Activated naive CD8-positive, alpha-beta T cell treated with anti-CD3 and anti-CD28 coated beads, Interleukin-2, amount 10 ng/mL, durations not matched to agents 7 days and 5 days (primary cell): ENCODE data around the gene ARMC3. TPM values are rescaled to one million over a fixed set of nuclear protein-coding genes. Genes with fewer than 3 reads are reported as not detected.
"Not testable (repeated sequence)": the region's sequence is repeated elsewhere in the genome, so short reads cannot be mapped to it uniquely, and the experiment has no call there.

ENCODE experiments used
- ATAC-seq: fragments of 150-1000 bp; cut with Tn5 transposase; one replicate; pipeline ENCODE4 v1.10.0; 2021; ENCODE audit warnings: low read depth, moderate library complexity
- POLR2A ChIA-PET: fragments of 350-600 bp; sonication (Branson Sonifier 250); formaldehyde crosslinking; loops from one replicate; lab custom pipeline; 2021; ENCODE audit warnings: antibody characterized with exemption; lab: Charles Lee
- DNase-seq: peaks from one replicate; pipeline ENCODE4 v3.0.0; 2021
- H3K27ac Mint-ChIP-seq: one replicate; pipeline ENCODE4 v1.8.0; 2022; ENCODE audit warnings: mild to moderate bottlenecking, mixed read lengths
- H3K27me3 Mint-ChIP-seq: one replicate; pipeline ENCODE4 v1.8.0; 2022; ENCODE audit warnings: mild to moderate bottlenecking, moderate library complexity, mixed read lengths
- H3K36me3 Mint-ChIP-seq: one replicate; pipeline ENCODE4 v1.8.0; 2021; ENCODE audit warnings: mild to moderate bottlenecking, mixed read lengths
- H3K4me1 Mint-ChIP-seq: one replicate; pipeline ENCODE4 v1.8.0; 2021; ENCODE audit warnings: mixed read lengths
- H3K4me3 Mint-ChIP-seq: one replicate; pipeline ENCODE4 v1.8.0; 2022; ENCODE audit warnings: mild to moderate bottlenecking, moderate library complexity, mixed read lengths
- H3K9me3 Mint-ChIP-seq: one replicate; pipeline ENCODE4 v1.8.0; 2021; ENCODE audit warnings: mixed read lengths
- total RNA-seq, 2 experiments: library from RNA; stranded (reverse); gene quantifications; one replicate each; pipeline ENCODE4 v1.2.3, GENCODE V29; 2021

Gene ARMC3
- total RNA-seq, 2 experiments from 2014 or later = not detected

GRCh38 chr10:23051278-23051677, 123.4 kb downstream of the ARMC3 start:
- POLR2A ChIA-PET = no interaction called here
- H3K4me1 Mint-ChIP-seq = no peaks in the 10 kb centered on the region
- no peak for ATAC-seq
- H3K27me3 Mint-ChIP-seq = peaks cover 4% of the 10 kb centered on the region
- H3K36me3 Mint-ChIP-seq = no peaks in the 10 kb centered on the region
- H3K4me3 Mint-ChIP-seq = no peak overlapping the region
- no peaks in the 10 kb centered on the region for H3K9me3 Mint-ChIP-seq
- no peak for DNase-seq
- no peak overlapping the region for H3K27ac Mint-ChIP-seq

DNA sequence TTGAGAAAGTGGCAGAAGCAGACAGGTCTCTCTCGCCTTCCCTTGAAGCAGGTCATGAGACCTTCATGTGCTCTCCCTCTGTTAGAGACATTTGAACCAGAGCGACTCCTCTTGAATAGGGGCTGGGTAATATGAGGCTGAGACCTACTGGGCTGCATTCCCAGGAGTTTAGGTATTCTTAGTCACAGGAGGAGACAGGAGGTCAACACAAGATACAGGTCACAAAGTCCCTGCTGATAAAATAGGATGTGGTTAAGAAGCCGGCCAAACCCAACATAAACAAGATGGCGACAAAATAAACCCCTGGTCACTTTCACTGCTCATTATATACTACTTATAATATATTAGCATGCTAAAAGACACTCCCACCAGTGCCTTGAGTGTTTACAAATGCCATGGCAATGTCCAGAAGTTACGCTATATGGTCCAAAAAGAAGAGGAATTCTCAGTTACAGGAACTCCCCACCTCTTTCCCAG, 124.0 kb downstream of the ARMC3 start:
- peaks cover 8% of the 10 kb centered on the region for H3K27me3 Mint-ChIP-seq
- DNase-seq (no peak), ATAC-seq (no peak)
- H3K36me3 Mint-ChIP-seq = no peaks in the 10 kb centered on the region
- H3K27ac Mint-ChIP-seq = no peak overlapping the region
- no peak overlapping the region for H3K4me3 Mint-ChIP-seq
- POLR2A ChIA-PET = no interaction called here
- no peaks in the 10 kb centered on the region for H3K4me1 Mint-ChIP-seq
- H3K9me3 Mint-ChIP-seq = no peaks in the 10 kb centered on the region

GRCh38 chr10:23053036-23053435, 125.2 kb downstream of the ARMC3 start:
- no peaks in the 10 kb centered on the region for H3K36me3 Mint-ChIP-seq
- ATAC-seq (no peak), DNase-seq (no peak)
- POLR2A ChIA-PET = no interaction called here
- no peaks in the 10 kb centered on the region for H3K4me1 Mint-ChIP-seq
- H3K27me3 Mint-ChIP-seq = peaks cover 8% of the 10 kb centered on the region
- H3K27ac Mint-ChIP-seq = no peak overlapping the region
- no peak overlapping the region for H3K4me3 Mint-ChIP-seq
- no peaks in the 10 kb centered on the region for H3K9me3 Mint-ChIP-seq

DNA sequence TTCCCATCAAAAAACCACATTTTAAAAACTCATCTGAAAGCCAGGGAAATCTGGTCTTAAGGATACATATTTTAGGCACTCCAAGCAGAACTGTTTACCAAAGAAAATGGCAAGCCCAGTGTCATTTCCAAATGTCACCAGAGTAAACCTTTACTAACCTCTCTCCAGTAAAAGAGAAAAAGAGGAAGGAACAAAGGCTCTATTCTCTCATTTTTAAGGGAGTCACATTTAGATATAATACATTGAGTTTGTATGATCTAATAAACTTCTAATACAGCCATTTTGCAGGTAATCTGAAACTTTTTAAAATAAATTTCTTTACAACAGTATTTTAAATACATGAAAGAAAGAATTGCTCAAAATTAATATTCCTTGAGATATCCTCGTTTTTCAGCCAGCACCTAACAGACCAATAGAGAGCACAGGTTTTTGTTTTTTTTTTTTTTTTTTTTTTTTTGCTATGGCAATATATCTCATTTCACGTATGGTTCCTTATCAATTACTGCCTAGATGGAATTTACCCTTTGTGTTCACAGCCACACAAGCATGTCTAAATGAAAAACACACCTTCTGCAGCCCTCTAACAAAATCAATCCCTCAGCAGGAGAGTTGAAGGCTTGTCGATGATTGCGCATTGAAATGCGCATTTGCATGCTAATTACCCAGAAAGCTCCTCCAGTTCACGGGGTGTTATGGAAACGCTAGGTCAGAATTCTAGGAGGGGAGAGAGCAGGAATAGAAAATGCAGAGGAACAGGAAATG, 127.8 kb downstream of the ARMC3 start:
- POLR2A ChIA-PET = no interaction called here
- Mint-ChIP-seq H3K36me3 (no peaks in the 10 kb centered on the region), H3K4me3 (no peak overlapping the region)

GRCh38 chr10:23056186-23056579, 128.3 kb downstream of the ARMC3 start:
- Mint-ChIP-seq H3K27ac (no peak overlapping the region), H3K4me3 (no peak overlapping the region), H3K9me3 (no peaks in the 10 kb centered on the region), H3K27me3 (peaks cover 16% of the 10 kb centered on the region), H3K4me1 (no peaks in the 10 kb centered on the region), H3K36me3 (no peaks in the 10 kb centered on the region)
- no peak for ATAC-seq
- POLR2A ChIA-PET = no interaction called here
- DNase-seq = no peak

More for the DNA sequence above, 127.8 kb downstream of the ARMC3 start:
- Mint-ChIP-seq H3K27ac (no peak overlapping the region), H3K4me1 (no peaks in the 10 kb centered on the region), H3K27me3 (peaks cover 12% of the 10 kb centered on the region), H3K9me3 (no peaks in the 10 kb centered on the region)
- DNase-seq (no peak), ATAC-seq (no peak)

- no peak for ATAC-seq
- Mint-ChIP-seq H3K9me3 (no peaks in the 10 kb centered on the region), H3K36me3 (no peaks in the 10 kb centered on the region), H3K4me3 (no peak overlapping the region), H3K27ac (no peak overlapping the region), H3K4me1 (no peaks in the 10 kb centered on the region), H3K27me3 (peaks cover 19% of the 10 kb centered on the region)
- POLR2A ChIA-PET = no interaction called here
- no peak for DNase-seq
Measured at GRCh38 chr10:23058366-23058765, 130.5 kb downstream of the ARMC3 start.

DNA sequence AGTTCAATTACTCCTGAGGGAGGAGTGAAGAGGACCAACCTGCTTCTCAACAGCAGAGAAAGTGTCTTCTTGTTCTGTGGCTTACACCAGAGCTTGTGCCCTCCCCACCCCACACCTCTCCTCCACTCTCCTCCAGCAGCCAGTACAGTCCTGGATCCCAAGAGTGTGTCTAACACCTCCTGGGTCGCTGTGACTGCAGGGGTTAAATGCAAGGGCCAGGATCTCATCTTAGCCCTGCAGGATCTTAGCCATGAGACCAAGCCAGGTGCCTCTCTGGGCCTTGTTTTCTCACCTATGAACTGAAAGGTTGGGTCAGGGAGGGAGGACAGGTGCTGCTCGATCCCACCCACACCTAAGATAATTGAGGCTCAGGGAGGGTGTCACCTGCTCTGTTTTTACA, 133.1 kb downstream of the ARMC3 start:
- DNase-seq (no peak), ATAC-seq (no peak)
- no peaks in the 10 kb centered on the region for H3K36me3 Mint-ChIP-seq
- no peaks in the 10 kb centered on the region for H3K4me1 Mint-ChIP-seq
- POLR2A ChIA-PET = no interaction called here
- no peaks in the 10 kb centered on the region for H3K9me3 Mint-ChIP-seq
- H3K4me3 Mint-ChIP-seq = no peak overlapping the region
- H3K27ac Mint-ChIP-seq = no peak overlapping the region
- H3K27me3 Mint-ChIP-seq = peaks cover 17% of the 10 kb centered on the region

DNA sequence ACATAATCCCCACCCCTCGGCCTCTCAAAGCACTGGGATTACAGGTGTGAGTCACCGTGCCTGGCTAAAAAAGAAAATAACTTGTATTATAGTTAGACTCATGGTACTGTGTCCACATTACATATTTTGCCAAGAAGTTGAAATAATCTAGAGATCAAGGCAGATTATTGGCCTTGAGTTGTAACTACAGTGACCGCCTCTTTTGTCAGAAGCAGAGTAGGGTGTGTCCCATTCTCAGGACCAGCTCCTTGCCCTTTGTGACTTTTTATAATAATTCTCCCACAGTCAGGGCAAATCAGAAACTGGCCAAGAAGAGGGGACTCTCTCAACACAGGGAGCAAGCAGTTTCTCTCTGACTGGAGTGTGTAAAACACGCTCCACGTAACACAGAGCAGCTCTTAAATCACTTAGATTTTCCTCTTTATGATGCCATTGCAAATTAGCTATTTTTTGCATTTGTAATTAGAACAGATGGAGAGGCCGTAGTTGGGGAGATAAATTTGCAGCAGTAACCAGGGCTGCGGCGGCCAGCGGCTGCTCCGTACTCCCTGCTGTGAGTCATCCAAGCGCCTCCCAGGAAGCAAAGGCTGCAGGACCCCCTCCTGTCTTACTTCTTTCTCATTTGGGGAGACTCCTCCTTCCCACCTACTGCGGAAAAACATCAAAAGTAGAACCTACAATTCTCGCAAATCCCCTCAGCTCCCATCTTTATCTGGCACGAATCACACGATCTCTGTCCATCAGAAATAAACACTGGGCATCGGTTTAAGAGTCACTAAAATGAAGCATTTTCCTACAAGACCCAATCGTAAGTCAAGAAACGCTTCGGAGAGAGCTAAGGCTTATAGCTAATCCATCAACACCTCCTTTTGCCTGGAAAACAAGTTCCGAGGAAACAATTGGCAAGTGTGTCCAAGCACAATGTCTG, 135.5 kb downstream of the ARMC3 start:
- peaks cover 2% of the 10 kb centered on the region for H3K4me1 Mint-ChIP-seq

GRCh38 chr10:23063973-23064812, 136.3 kb downstream of the ARMC3 start:
- ATAC-seq (no peak), DNase-seq (no peak)
- no peak overlapping the region for H3K27ac Mint-ChIP-seq
- no peak overlapping the region for H3K4me3 Mint-ChIP-seq
- POLR2A ChIA-PET = no interaction called here
- H3K4me1 Mint-ChIP-seq = peaks cover 2% of the 10 kb centered on the region
- H3K36me3 Mint-ChIP-seq = no peaks in the 10 kb centered on the region
- H3K27me3 Mint-ChIP-seq = peaks cover 9% of the 10 kb centered on the region
- no peaks in the 10 kb centered on the region for H3K9me3 Mint-ChIP-seq

More for the DNA sequence above, 135.5 kb downstream of the ARMC3 start:
- no peaks in the 10 kb centered on the region for H3K9me3 Mint-ChIP-seq
- DNase-seq (no peak), ATAC-seq (no peak)
- no peak overlapping the region for H3K27ac Mint-ChIP-seq
- H3K27me3 Mint-ChIP-seq = peaks cover 11% of the 10 kb centered on the region
- no peaks in the 10 kb centered on the region for H3K36me3 Mint-ChIP-seq
- POLR2A ChIA-PET = no interaction called here
- no peak overlapping the region for H3K4me3 Mint-ChIP-seq

GRCh38 chr10:23064813-23065114, 136.9 kb downstream of the ARMC3 start:
- H3K9me3 Mint-ChIP-seq, DNase-seq, H3K27ac Mint-ChIP-seq, ATAC-seq, POLR2A ChIA-PET, H3K4me1 Mint-ChIP-seq, H3K27me3 Mint-ChIP-seq, H3K36me3 Mint-ChIP-seq, H3K4me3 Mint-ChIP-seq: not testable (repeated sequence)

DNA sequence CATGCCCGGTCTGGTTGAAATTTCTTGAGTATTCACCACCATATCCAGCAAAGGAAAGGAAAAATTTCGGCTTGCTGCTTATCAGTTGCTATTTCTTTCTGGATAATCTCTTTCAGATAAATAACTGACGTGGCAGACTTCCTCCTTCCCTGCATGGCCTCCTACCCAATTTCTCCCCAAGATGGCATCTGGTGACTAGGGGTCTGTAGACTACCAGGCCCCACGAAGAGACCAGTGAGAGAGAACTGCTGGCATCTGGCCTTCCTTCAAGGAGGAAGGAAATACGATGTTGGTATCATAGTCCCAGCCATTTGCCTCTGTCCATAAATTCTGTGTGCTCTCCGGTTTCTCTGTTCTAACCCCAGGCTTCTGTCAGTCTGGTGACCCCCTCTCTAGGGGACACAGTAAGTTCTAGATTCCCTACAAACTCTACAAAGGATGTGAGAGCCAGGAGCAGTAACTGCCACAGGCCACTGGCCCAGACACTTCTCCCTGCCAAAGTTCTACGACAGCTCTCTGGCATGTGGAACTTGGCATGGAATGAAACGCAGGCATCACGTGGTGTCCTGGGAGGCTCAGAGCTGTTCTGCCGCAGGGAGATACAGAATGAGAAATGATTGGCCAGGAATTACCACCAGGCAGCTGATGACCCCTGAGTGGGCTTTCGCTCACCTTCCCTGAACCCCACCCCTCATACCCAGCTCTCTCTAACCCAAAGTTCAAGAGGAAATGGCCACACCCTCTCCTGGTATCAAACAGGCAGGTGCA, 137.5 kb downstream of the ARMC3 start:
- peaks cover 2% of the 10 kb centered on the region for H3K4me1 Mint-ChIP-seq
- ATAC-seq = no peak
- H3K27ac Mint-ChIP-seq = no peak overlapping the region
- no peaks in the 10 kb centered on the region for H3K36me3 Mint-ChIP-seq
- no peak for DNase-seq
- no peaks in the 10 kb centered on the region for H3K9me3 Mint-ChIP-seq
- no peak overlapping the region for H3K4me3 Mint-ChIP-seq
- POLR2A ChIA-PET = no interaction called here
- peaks cover 8% of the 10 kb centered on the region for H3K27me3 Mint-ChIP-seq

DNA sequence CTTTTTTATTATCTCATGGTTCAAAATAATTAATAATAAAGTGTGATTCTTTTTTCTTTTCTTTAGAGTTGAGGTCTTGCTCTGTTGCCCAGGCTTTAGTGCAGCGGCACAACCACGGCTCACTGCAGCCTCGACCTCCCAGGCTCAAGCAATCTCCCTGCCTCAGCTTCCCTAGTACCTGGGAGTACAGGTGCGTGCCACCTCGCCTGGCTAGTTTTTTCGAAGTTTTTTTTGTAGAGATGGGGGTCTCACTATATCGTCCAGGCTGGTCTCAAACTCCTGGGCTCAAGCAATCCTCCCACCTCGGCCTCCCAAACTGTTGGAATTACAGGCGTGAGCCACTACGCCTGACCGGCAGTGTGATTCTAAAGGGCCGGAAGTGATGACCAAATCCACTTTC, 139.5 kb downstream of the ARMC3 start:
- Mint-ChIP-seq H3K4me1 (peaks cover 2% of the 10 kb centered on the region), H3K36me3 (no peaks in the 10 kb centered on the region), H3K27me3 (no peaks in the 10 kb centered on the region), H3K9me3 (no peaks in the 10 kb centered on the region), H3K27ac (no peak overlapping the region), H3K4me3 (no peak overlapping the region)
- ATAC-seq = no peak
- DNase-seq = no peak
- POLR2A ChIA-PET = no interaction called here
